HG03159 (cell line): Measurements from ENCODE around the gene FCRL4.
"Not testable (repeated sequence)": the region's sequence is repeated elsewhere in the genome, so short reads cannot be mapped to it uniquely, and the experiment has no call there.

ENCODE experiments used
- ATAC-seq: cut with Tn5 transposase; IDR thresholded peaks from one replicate; pipeline ENCODE4 v1.9.1; 2021; ENCODE audit warnings: mild to moderate bottlenecking, moderate library complexity; ENCODE audit not compliant: unreplicated experiment

The FCRL4 gene

DNA sequence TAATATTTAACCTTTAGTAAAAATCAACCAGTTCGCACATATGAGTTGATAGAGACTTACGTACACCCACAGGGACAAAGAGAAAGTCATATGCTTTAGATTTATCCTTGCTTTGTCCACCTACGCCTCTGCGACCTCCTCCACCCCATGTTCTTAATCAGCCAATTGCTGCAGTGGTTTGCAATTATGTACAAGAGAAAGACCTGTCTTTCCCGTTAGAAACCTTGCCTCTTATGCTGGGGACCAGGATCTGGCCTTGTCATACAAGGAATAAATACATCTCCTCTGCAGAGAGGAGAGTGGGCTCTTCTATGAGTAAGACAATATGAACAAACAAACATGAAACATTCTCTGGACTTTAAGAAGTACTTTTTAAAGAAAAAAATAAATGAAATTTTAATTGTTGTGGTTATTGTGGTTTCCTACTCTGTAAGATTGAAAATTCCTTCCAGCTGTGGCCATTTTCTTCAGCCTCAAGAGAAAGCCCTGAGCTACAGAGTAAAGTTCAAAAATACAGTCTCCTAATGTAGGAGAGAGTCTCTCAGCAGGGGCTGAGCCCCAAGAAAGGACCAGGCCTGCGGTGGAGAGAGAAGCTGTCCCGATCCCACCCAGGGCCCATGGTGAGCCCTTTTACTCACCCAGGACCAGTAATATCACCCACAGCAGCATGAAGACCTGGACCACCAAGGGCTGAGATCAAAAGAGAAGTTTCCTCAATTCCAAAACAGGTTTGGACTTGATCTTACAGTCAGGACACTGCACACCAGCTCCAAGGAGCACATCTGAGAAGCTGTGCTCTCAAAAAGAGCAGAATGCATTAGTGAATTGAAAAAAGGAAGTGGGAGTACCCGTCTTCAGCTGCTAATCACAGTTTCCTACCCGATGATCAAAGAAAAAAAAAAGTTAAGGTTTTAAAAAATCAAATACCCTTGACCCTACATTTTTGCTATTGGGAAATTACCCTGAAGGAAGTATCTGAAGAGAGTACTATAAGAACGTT, 45.9 kb downstream of the FCRL4 start, which contains the start of gene FCRL5:
FCRL5 (minus strand) TSS at position 822 of the 1,000 bp plus-strand sequence; CDS start at position 669, 153 bp downstream.
- peak; percentile 68 for ATAC-seq

DNA sequence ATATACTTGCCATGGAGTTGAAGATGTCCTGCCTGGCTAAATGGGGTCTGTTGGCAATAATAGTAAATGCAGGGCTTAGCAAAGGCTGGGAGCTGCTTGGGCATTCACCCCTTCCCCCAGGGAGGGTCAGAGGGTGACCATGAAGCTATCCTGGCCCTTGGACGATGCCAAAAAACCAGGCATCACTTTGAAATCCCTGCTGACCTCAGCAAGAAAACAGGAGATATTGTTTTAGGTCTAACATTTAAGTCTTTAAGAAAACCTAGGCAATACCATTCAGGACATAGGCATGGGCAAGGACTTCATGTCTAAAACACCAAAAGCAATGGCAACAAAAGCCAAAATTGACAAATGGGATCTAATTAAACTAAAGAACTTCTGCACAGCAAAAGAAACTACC, 49.8 kb downstream of the FCRL4 start:
- ATAC-seq, result not testable (repeated sequence)

GRCh38 chr1:157542676-157543075, 55.2 kb downstream of the FCRL4 start:
- ATAC-seq, result no peak

DNA sequence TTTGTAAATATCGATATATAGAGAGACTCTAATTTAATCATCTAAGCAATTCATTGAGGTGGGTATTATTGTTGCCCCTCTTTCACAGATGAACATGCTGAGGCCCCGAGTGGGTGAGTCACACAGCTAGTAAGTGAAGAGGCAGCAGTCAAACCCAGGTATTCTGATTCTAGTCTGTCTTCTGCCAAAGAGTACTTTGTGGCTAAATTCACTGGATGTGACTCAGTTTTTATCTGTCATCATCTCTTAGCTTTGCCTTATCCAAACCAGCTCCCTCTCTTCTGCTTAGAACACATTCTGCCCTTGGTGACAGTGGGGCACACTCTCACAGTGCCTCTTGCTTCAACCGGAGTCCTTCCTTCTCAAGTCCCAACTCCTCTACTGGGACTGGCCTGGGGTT, 57.0 kb downstream of the FCRL4 start:
- ATAC-seq, result no peak

- ATAC-seq, result no peak
Observed at GRCh38 chr1:157540160-157540748, 57.6 kb downstream of the FCRL4 start.

GRCh38 chr1:157539568-157539967, 58.3 kb downstream of the FCRL4 start:
- no peak for ATAC-seq

- no peak for ATAC-seq
Observed at GRCh38 chr1:157532569-157532968, 65.3 kb downstream of the FCRL4 start.

DNA sequence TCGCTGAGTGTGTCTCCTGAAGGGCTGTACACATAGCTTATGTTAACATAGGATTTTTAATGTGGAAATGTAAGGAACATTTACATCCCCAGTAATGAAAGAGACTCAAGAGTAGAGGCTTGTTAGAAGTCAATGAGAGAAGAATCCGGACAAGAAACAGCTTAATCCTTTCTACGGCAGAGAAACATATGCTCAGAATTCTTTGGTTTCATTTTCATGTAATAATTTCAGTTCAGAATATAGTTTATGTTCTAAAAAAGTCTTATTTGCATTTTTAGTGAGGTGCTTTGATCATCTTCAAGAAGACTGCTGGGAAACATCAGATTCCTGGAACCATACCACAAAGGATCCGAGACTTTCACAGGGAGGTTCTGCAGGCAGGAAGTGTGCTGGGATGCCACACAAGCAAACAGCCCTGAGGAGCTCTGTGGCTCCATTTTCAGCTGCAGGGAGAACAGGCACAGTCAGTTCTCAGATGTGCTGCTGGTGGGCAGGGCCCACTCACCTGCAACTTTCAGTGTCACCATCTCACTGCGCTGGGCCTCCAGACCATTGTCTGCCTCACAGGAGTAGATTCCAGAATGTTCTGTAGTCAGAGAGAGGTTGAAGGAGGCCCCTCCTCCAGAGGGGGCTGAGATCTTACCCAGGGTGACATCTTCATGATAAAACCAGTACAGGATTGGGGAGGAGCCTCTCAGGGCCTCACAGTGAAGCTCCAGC, 74.0 kb downstream of the FCRL4 start:
- ATAC-seq, result no peak
